Loucy (cell line): Measurements from ENCODE around the gene KIAA0825.

ENCODE experiments used
- EZH2phosphoT487 ChIP-seq: fragments of 200-600 bp; IDR thresholded peaks from 2 replicates; pipeline ENCODE4 v1.6.1; 2018; ENCODE audit warnings: antibody characterized with exemption, mild to moderate bottlenecking, moderate library complexity, borderline replicate concordance
- TF ChIP-seq, protein P1 (sequence below): fragments of 200-600 bp; sonication (generic); conservative IDR thresholded peaks from 2 replicates; pipeline ENCODE4 v1.5.1; 2014; ENCODE audit warnings: mild to moderate bottlenecking, antibody characterized with exemption, low read length

GRCh38 chr5:94223235-94223634 lies 395.2 kb downstream of the KIAA0825 start:
- TF ChIP-seq, protein P1, sequence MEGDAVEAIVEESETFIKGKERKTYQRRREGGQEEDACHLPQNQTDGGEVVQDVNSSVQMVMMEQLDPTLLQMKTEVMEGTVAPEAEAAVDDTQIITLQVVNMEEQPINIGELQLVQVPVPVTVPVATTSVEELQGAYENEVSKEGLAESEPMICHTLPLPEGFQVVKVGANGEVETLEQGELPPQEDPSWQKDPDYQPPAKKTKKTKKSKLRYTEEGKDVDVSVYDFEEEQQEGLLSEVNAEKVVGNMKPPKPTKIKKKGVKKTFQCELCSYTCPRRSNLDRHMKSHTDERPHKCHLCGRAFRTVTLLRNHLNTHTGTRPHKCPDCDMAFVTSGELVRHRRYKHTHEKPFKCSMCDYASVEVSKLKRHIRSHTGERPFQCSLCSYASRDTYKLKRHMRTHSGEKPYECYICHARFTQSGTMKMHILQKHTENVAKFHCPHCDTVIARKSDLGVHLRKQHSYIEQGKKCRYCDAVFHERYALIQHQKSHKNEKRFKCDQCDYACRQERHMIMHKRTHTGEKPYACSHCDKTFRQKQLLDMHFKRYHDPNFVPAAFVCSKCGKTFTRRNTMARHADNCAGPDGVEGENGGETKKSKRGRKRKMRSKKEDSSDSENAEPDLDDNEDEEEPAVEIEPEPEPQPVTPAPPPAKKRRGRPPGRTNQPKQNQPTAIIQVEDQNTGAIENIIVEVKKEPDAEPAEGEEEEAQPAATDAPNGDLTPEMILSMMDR, result no peak
- TF ChIP-seq EZH2phosphoT487, result no peak
